ENCODE results near the gene GOLGA8G. TPM values are rescaled to one million over a fixed set of nuclear protein-coding genes. Genes with fewer than 3 reads are reported as not detected.
"Not testable (repeated sequence)": the region's sequence is repeated elsewhere in the genome, so short reads cannot be mapped to it uniquely, and the experiment has no call there.

GOLGA8G gene
- total RNA-seq (not detected), polyA plus RNA-seq (ENCODE audit: insufficient read length in 2 of 2) (under 1 TPM in 1 of 2 donors, not detected in 1; 0.21 TPM)
- long read RNA-seq, donor 1, result 0 reads
- long read RNA-seq, donor 2, result 0 reads
- long read RNA-seq, donor 3, result 0 reads
- long read RNA-seq, donor 4, result 0 reads

- not testable (repeated sequence) for H3K4me1 ChIP-seq (ENCODE audit: control insufficient read depth, insufficient read depth, low read length); H3K9me3 ChIP-seq (ENCODE audit: control insufficient read depth, insufficient read depth, low read length); DNase-seq (ENCODE audit: low read depth in 4 of 6, low spot score in 6 of 6); H3K27ac ChIP-seq (ENCODE audit: low read depth, low read length); H3K27me3 ChIP-seq (ENCODE audit: control insufficient read depth, insufficient read depth, low read length); H3K36me3 ChIP-seq (ENCODE audit: control insufficient read depth, insufficient read depth, low read length); H3K4me3 ChIP-seq (ENCODE audit: low read depth, low read length)
- WGBS (ENCODE audit: insufficient coverage), result no CpG with 5 or more reads among the region's 6 CpGs
Measured at GRCh38 chr15:28532954-28533353, at the start of gene GOLGA8G. TSS of gene GOLGA8G (minus strand) at chr15:28532971. CDS start at chr15:28532909, 62 bp downstream.

- H3K4me3 ChIP-seq (ENCODE audit: low read depth, low read length); H3K27me3 ChIP-seq (ENCODE audit: control insufficient read depth, insufficient read depth, low read length); DNase-seq (ENCODE audit: low read depth in 4 of 6, low spot score in 6 of 6); H3K27ac ChIP-seq (ENCODE audit: low read depth, low read length); H3K36me3 ChIP-seq (ENCODE audit: control insufficient read depth, insufficient read depth, low read length); H3K9me3 ChIP-seq (ENCODE audit: control insufficient read depth, insufficient read depth, low read length); H3K4me1 ChIP-seq (ENCODE audit: control insufficient read depth, insufficient read depth, low read length): not testable (repeated sequence)
- no CpG with 5 or more reads among the region's 13 CpGs for WGBS (ENCODE audit: insufficient coverage)
Measured at GRCh38 chr15:28573351-28573750, 40.6 kb upstream of the GOLGA8G start.

GRCh38 chr15:28553268-28553667 is 20.5 kb upstream of the GOLGA8G start, which contains the start of gene GOLGA6L25:
TSS of gene GOLGA6L25 (plus strand) at chr15:28553568. CDS start at chr15:28553629, 61 bp downstream.
- DNase-seq (ENCODE audit: low read depth in 4 of 6, low spot score in 6 of 6); H3K4me3 ChIP-seq (ENCODE audit: low read depth, low read length); H3K9me3 ChIP-seq (ENCODE audit: control insufficient read depth, insufficient read depth, low read length); H3K27ac ChIP-seq (ENCODE audit: low read depth, low read length); H3K36me3 ChIP-seq (ENCODE audit: control insufficient read depth, insufficient read depth, low read length); H3K4me1 ChIP-seq (ENCODE audit: control insufficient read depth, insufficient read depth, low read length); H3K27me3 ChIP-seq (ENCODE audit: control insufficient read depth, insufficient read depth, low read length): not testable (repeated sequence)
- WGBS (ENCODE audit: insufficient coverage), result no CpG with 5 or more reads among the region's 7 CpGs

GRCh38 chr15:28515208-28515607 is 17.6 kb downstream of the GOLGA8G start:
- not testable (repeated sequence) for H3K4me3 ChIP-seq (ENCODE audit: low read depth, low read length); H3K27me3 ChIP-seq (ENCODE audit: control insufficient read depth, insufficient read depth, low read length); H3K4me1 ChIP-seq (ENCODE audit: control insufficient read depth, insufficient read depth, low read length); H3K27ac ChIP-seq (ENCODE audit: low read depth, low read length); H3K36me3 ChIP-seq (ENCODE audit: control insufficient read depth, insufficient read depth, low read length); H3K9me3 ChIP-seq (ENCODE audit: control insufficient read depth, insufficient read depth, low read length); DNase-seq (ENCODE audit: low read depth in 4 of 6, low spot score in 6 of 6)
- WGBS (ENCODE audit: insufficient coverage), result no CpG with 5 or more reads among the region's 11 CpGs

GRCh38 chr15:28514128-28514527 is 18.6 kb downstream of the GOLGA8G start:
- DNase-seq (ENCODE audit: low read depth in 4 of 6, low spot score in 6 of 6); H3K27ac ChIP-seq (ENCODE audit: low read depth, low read length); H3K4me1 ChIP-seq (ENCODE audit: control insufficient read depth, insufficient read depth, low read length); H3K4me3 ChIP-seq (ENCODE audit: low read depth, low read length); H3K36me3 ChIP-seq (ENCODE audit: control insufficient read depth, insufficient read depth, low read length); H3K27me3 ChIP-seq (ENCODE audit: control insufficient read depth, insufficient read depth, low read length); H3K9me3 ChIP-seq (ENCODE audit: control insufficient read depth, insufficient read depth, low read length): not testable (repeated sequence)
- no CpG with 5 or more reads among the region's 22 CpGs for WGBS (ENCODE audit: insufficient coverage)

- not testable (repeated sequence) for H3K4me1 ChIP-seq (ENCODE audit: control insufficient read depth, insufficient read depth, low read length); H3K4me3 ChIP-seq (ENCODE audit: low read depth, low read length); H3K27me3 ChIP-seq (ENCODE audit: control insufficient read depth, insufficient read depth, low read length); H3K9me3 ChIP-seq (ENCODE audit: control insufficient read depth, insufficient read depth, low read length); H3K27ac ChIP-seq (ENCODE audit: low read depth, low read length); H3K36me3 ChIP-seq (ENCODE audit: control insufficient read depth, insufficient read depth, low read length); DNase-seq (ENCODE audit: low read depth in 4 of 6, low spot score in 6 of 6)
- no CpG with 5 or more reads among the region's 63 CpGs for WGBS (ENCODE audit: insufficient coverage)
Measured at GRCh38 chr15:28508217-28508889, 24.4 kb downstream of the GOLGA8G start.

GRCh38 chr15:28481340-28481739 is 51.4 kb downstream of the GOLGA8G start:
- not testable (repeated sequence) for H3K27ac ChIP-seq (ENCODE audit: low read depth, low read length); DNase-seq (ENCODE audit: low read depth in 4 of 6, low spot score in 6 of 6); H3K4me3 ChIP-seq (ENCODE audit: low read depth, low read length); H3K36me3 ChIP-seq (ENCODE audit: control insufficient read depth, insufficient read depth, low read length); H3K27me3 ChIP-seq (ENCODE audit: control insufficient read depth, insufficient read depth, low read length); H3K9me3 ChIP-seq (ENCODE audit: control insufficient read depth, insufficient read depth, low read length); H3K4me1 ChIP-seq (ENCODE audit: control insufficient read depth, insufficient read depth, low read length)
- no CpG with 5 or more reads among the region's 3 CpGs for WGBS (ENCODE audit: insufficient coverage)

Small RNAs within 50 kb of the gene (small RNA-seq; reads per million reads assigned to genes)
- gene AC138749.2 (ENCODE audit: low replicate concordance) (not detected), gene AC138749.4 (ENCODE audit: low replicate concordance) (not detected), gene AC138749.5 (ENCODE audit: low replicate concordance) (not detected), gene MIR4509-3 (ENCODE audit: low replicate concordance) (not detected), gene RF00017 (ENCODE audit: low replicate concordance) (not detected)

Other genes with a start within 250 kb of the GOLGA8G start
- gene HERC2, start 210.8 kb downstream of the GOLGA8G start, total RNA-seq, result 10 to 100 TPM; 62.9 to 74.1 TPM
- gene HERC2, start 210.8 kb downstream of the GOLGA8G start, polyA plus RNA-seq (ENCODE audit: insufficient read length in 2 of 2), result 10 to 100 TPM; 83.0 to 96.2 TPM
- not detected for gene GOLGA6L24, start 174.9 kb downstream of the GOLGA8G start, total RNA-seq
- not detected for gene GOLGA6L24, start 174.9 kb downstream of the GOLGA8G start, polyA plus RNA-seq (ENCODE audit: insufficient read length in 2 of 2)
- gene GOLGA8F, start 154.3 kb downstream of the GOLGA8G start, total RNA-seq, result under 1 TPM; 0.06 to 0.20 TPM
- not detected for gene GOLGA8F, start 154.3 kb downstream of the GOLGA8G start, polyA plus RNA-seq (ENCODE audit: insufficient read length in 2 of 2)
- gene GOLGA6L25, start 20.6 kb upstream of the GOLGA8G start, total RNA-seq, result not detected
- not detected for gene GOLGA6L25, start 20.6 kb upstream of the GOLGA8G start, polyA plus RNA-seq (ENCODE audit: insufficient read length in 2 of 2)
- gene GOLGA8M, start 179.4 kb upstream of the GOLGA8G start, total RNA-seq, result 1 to 10 TPM in 1 of 2 donors, under 1 TPM in 1; 0.99 to 1.3 TPM
- gene GOLGA8M, start 179.4 kb upstream of the GOLGA8G start, polyA plus RNA-seq (ENCODE audit: insufficient read length in 2 of 2), result 1 to 10 TPM; 1.7 TPM